ENCODE results near the gene ZNF366.

- TF ChIP-seq HOXB5 (CRISPR knock-in tag; IDR thresholded peaks at IDR 0.05) (no peak), CTCF (IDR thresholded peaks at IDR 0.05) (no peak), RFX5 (IDR thresholded peaks at IDR 0.05) (no peak), SMC3 (IDR thresholded peaks at IDR 0.05) (no peak), EP300 (IDR thresholded peaks at IDR 0.05) (no peak), POLR2A (IDR thresholded peaks at IDR 0.05; ENCODE audit: low read length) (no peak), HOXA7 (CRISPR knock-in tag; IDR thresholded peaks at IDR 0.05) (no peak), HEYL (CRISPR knock-in tag; IDR thresholded peaks at IDR 0.05) (no peak), HDAC2 (IDR thresholded peaks at IDR 0.05) (no peak), ZFP36 (IDR thresholded peaks at IDR 0.05; ENCODE audit: borderline replicate concordance, partially characterized antibody) (no peak), REST (IDR thresholded peaks at IDR 0.05) (no peak), KDM1A (IDR thresholded peaks at IDR 0.05; ENCODE audit: low read depth) (no peak), FOSB (CRISPR knock-in tag; IDR thresholded peaks at IDR 0.05) (no peak)
These were observed 109.4 kb downstream of the ZNF366 start for GRCh38 chr5:72397836-72398235.

Measured in A549 (cell line).